Middle frontal gyrus (tissue), 1 donor: ENCODE measurements around the gene PADI4.

ENCODE experiments used
- DNase-seq: peaks from one replicate; pipeline ENCODE4 v3.0.0-alpha.2; 2015; ENCODE audit warnings: low spot score; ENCODE audit errors: extremely low spot score

PADI4 gene, protein sequence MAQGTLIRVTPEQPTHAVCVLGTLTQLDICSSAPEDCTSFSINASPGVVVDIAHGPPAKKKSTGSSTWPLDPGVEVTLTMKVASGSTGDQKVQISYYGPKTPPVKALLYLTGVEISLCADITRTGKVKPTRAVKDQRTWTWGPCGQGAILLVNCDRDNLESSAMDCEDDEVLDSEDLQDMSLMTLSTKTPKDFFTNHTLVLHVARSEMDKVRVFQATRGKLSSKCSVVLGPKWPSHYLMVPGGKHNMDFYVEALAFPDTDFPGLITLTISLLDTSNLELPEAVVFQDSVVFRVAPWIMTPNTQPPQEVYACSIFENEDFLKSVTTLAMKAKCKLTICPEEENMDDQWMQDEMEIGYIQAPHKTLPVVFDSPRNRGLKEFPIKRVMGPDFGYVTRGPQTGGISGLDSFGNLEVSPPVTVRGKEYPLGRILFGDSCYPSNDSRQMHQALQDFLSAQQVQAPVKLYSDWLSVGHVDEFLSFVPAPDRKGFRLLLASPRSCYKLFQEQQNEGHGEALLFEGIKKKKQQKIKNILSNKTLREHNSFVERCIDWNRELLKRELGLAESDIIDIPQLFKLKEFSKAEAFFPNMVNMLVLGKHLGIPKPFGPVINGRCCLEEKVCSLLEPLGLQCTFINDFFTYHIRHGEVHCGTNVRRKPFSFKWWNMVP

DNA sequence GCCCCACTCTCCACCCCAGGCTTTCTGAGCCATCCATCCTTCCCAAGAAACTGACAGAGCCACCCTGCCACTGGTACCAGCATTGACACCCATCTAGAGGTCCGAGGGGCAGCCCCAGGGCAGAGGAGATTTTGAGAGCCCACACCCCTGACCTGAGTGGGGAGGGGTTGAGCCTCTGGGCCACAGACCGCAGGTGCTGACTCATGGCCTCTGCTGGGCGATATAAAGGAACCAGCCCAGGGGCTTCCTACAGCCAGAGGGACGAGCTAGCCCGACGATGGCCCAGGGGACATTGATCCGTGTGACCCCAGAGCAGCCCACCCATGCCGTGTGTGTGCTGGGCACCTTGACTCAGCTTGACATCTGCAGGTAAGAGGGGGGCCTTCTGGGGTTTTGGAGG, at the start of gene PADI4:
Gene PADI4, plus strand, starts transcription at position 252 of the 400 bp plus-strand sequence. Its CDS starts 26 bp downstream, at position 278.
- DNase-seq = no peak

DNA sequence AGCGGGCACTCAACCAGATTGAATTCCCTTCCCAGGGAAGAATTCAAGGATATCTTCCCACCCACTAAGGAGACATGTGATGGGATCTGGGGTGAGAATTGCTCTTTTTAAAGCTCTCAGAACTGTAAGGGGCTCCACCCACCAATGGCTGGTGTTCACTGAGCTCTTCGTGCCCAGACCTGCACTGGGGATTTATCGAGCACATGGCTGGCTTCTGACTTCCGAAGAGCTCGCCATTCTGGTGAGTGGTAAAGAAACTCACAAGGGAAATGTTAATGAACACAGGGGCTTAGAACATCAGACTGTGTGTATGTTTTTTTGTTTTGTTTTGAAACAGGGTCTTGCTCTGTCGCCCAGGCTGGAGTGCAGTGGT, 49.3 kb upstream of the PADI4 start:
- no peak for DNase-seq

DNA sequence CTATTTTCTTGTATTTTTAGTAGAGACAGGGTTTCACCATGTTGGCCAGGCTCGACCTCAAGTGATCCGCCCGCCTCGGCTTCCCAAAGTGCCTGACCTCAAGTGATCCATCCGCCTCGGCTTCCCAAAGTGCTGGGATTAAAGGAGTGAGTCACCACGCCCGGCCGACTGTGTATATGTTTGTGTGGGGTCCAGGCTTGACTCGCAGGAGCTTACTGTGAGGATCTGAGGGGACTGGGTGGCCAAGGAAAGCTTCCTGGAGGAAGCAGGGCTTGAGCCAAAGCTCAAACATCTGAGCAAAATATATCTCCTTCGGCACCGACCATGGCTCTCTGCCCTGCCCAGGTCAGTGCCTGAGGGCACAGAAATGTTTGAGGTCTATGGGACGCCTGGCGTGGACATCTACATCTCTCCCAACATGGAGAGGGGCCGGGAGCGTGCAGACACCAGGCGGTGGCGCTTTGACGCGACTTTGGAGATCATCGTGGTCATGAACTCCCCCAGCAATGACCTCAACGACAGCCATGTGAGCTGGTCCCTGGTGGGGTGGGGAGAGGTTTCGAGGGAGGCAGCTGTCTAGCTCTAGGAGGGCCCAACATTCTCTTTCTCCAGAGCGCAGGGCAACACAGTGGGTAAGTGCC, 48.6 kb upstream of the PADI4 start:
- no peak for DNase-seq

DNA sequence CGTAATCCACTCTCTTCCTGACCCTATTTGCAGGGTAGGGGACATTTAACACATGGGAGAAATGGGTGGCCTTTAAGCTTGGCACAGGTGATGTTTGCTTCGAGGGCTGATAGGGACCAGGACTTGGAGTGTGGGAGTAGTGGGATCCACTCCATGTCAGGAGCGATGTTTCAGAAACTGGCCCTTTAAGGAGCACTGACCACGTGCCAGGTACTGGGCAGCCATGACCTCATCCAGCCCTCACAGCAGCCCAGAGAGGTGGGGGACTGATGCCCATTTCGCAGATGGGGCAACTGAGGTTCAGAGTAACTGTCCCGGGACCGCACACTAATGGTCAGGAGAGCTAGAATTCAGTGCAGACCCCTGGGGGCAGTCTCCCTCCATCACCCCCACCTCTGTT, 47.7 kb upstream of the PADI4 start:
- no peak for DNase-seq

DNA sequence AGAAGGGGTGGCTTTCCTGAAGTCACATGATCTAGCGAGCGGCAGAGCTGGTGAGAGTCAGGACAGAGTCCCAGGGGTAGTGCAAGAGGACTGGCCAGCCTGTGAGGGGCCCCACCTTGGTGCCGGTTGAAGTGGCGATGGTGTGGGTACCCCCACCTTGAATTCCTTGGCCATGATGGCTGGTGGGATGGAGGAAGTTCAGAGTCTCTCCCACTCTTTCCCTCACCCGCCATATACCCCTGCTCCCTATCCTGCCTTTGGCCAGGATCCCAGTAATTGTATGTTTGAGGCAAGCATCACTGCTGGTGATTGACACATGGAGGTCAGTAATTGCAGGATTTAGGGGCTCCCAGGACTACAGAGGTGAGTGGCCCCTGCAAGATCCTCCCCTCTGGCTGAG, 47.3 kb upstream of the PADI4 start:
- no peak for DNase-seq

DNA sequence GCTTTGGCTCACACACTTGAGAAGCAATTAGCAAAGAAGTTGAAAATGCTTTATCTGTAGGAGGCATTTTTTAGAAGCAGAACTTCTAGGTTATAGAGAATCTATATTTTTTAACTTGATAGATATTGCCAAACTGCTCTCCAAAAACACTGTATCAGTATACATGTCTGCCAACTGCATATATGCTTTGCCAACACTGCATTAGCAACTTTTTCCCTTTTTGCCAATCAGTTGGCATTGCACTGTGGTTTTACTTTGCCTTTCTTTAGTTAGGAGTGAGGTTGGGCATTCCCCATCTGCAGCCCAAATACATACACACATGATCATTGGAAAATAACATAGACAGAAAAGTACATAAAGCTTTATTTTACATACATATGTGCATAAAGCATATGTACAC, 44.1 kb upstream of the PADI4 start:
- no peak for DNase-seq

DNA sequence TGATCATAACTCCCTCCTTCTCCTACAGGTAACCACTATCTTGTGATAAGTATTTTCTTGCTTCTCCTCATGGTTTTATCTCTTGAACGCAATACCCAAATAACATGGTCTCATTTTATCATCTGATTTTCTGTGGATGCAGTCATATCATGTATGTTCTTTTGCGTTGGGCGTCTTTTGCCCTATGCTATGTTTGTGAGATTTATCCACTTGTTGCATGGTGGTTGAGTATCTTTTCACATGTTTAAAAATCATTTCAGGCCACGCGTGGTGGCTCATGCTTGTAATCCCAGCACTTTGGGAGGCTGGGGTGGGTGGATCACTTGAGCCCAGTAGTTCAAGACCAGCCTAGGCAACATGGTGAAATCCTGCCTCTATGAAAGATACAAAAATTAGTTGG, 43.5 kb upstream of the PADI4 start:
- no peak for DNase-seq

DNA sequence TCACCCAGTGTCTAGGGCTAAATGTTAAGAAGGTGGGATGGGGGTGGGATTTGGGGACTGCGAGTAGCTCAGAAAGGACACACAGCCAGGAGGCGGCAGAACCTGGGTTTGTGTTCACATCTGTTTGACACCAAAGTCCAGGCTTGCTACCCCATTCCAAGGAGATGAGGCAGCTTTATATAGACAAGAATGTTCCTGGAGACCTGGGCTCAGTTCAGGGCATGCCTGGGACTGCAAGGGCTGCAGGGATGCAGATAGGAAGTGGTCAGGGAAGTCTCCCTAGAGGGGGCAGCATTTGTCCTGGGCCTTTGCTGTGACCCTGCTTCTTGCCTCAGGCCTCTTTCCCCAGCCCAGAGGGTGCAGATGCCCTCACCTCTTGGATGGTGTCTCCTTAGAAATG, 42.8 kb upstream of the PADI4 start:
- no peak for DNase-seq

DNA sequence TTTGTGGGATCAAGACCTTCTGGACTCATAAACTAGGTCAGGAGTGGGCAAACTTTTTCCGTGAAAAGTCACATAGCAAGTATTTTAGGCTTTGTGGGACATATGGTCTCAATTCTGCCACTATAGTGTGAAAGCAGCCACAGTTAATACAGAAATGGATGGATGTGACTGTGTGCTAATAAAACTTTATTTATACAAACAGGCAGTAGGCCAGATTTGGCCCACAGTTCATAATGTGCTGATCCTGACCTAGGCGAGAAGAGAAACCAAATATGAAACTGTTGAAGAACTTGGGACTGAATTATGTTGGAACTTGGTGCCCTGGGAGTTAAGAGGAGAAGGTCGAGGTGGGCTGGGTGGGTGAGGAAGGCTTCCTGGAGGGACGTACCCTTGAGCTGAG, 42.0 kb upstream of the PADI4 start:
- DNase-seq = no peak

DNA sequence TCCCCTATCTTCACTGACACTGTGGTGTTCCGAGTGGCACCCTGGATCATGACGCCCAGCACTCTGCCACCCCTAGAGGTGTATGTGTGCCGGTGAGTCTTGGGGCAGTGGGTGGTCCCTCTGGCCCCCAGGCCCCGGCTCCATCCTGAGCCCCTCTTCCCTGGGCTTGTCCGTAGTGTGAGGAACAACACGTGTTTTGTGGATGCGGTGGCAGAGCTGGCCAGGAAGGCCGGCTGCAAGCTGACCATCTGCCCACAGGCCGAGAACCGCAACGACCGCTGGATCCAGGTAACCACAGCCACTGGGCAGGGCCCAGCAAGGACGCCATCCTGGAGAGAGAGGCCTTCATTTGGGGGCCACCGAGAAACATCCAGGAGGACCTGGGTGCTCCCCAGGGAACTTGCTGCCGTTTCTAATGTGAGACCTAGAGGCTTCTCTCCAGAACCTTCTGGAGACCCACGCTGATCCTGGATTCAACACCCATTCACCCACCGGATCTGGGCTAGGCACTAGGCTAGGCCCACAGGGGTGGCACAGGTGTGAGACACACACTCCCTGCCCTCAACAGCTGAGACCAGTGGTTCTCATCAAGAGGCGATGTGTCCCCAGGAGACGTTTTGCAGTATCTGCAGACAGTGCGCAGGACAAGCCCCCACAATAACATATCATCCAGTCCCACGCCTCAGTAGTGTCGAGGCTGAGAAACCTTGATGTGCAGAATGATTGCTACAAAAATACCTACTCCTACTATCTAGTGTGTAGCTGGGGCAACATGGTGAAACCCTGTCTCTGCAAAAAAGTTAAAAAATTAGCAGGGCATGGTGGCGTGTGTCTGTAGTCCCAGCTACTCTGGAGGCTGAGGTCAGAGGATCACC, 36.9 kb upstream of the PADI4 start:
- no peak for DNase-seq

DNA sequence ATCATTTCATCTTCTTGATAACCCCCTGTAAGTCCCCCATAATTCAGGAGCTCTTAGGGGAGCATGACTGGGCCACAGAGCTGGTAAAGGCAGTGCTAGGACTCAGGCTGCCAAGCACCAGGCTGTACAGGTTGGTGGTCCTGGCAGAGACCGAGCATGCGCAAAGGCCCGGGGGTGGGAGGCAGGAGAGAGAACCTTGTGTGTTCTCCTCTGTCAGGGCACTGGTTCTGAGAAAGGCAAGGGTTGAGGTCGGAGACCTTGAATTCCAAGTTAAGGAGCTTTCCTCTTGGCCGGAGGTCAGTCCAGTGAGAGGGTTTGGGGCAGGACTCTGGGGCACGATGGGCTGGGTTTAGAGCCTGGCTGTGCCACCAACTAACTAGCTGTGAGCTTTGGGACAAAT, 35.9 kb upstream of the PADI4 start:
- DNase-seq = no peak

DNA sequence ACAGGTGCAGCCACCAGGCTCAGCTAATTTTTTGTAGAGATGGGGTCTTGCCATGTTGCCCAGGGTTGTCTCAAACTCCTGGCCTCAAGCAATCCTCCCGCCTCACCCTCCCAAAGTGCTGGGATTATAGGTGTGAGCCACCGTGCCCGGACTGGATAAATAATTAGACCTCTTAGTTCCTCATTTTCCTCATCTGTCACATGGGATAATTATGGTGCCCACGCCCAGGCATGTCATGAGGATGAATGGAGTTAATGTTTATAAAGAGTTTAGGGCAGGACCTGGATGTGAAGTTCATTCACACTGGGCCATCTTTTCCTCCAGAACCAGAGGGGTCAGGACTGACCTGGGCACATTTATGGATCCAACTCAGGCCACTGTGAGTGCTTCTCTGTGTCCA, 35.4 kb upstream of the PADI4 start:
- no peak for DNase-seq

DNA sequence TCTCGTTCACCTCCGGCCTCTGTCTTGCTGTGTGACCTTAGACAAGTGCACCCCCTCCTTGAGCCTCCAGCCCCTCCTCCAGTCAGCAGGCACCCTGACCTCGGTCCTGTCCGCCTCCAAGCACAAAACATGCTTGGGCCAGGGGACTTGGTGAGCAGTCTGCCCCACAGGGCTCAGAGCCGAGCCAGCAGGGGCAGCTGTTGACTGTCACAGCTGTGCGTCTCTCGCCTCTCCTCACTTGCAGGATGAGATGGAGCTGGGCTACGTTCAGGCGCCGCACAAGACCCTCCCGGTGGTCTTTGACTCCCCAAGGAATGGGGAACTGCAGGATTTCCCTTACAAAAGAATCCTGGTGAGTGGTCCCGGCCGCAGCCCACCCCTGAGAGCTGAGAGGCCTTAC, 34.9 kb upstream of the PADI4 start:
- DNase-seq = no peak

DNA sequence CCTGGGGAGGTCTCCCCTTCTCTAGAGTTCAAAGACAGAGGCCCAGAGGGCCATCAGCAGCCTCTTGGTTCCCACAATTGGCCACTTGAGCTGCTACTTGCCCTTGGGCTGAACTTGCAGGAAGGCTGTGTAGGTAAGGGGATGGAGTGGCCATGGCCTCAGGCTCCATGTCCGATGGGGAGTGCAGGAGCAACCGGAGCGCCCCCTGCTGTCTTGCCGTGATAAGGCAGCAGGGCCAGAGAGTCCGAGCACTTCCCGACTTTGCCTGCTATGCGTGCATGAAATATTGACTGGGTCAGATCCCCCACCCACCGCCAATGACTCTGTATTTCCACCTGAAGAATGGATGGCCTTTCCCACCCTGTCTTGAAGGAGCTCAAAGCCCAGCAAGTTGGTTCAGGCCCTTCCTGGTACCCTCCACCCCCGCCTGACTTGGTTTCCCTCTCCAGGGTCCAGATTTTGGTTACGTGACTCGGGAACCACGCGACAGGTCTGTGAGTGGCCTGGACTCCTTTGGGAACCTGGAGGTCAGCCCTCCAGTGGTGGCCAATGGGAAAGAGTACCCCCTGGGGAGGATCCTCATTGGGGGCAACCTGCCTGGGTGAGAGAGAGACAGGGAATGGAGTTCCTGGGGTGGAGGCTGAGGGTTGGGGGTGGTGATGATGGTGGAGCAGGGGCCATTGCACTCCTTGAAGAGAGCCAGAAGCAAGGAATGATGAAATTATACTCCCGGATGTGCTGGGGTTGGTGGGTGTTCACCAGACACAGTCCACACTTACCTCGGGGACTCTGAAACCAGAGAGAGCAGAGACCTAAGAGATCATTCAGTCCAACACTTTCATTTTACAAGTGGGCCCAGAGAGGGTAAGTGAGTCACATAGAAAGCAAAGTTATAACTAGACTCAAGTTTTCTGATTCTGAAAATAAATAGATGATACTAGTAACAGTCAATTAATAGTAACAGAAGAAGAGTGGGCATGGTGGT, 33.5 kb upstream of the PADI4 start:
- DNase-seq = no peak

DNA sequence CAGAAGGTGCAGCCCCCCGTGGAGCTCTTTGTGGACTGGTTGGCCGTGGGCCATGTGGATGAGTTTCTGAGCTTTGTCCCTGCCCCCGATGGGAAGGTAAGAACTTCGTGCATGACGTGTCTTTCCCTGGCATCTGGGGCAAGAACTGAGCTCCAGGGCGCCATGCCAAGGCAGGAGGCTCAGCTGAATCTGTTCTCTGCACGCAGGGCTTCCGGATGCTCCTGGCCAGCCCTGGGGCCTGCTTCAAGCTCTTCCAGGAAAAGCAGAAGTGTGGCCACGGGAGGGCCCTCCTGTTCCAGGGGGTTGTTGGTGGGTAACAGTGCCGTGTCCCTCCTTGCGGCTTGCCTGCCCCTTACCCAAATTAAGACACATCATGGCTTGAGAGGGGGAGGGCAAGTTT, 31.4 kb upstream of the PADI4 start:
- DNase-seq = no peak

DNA sequence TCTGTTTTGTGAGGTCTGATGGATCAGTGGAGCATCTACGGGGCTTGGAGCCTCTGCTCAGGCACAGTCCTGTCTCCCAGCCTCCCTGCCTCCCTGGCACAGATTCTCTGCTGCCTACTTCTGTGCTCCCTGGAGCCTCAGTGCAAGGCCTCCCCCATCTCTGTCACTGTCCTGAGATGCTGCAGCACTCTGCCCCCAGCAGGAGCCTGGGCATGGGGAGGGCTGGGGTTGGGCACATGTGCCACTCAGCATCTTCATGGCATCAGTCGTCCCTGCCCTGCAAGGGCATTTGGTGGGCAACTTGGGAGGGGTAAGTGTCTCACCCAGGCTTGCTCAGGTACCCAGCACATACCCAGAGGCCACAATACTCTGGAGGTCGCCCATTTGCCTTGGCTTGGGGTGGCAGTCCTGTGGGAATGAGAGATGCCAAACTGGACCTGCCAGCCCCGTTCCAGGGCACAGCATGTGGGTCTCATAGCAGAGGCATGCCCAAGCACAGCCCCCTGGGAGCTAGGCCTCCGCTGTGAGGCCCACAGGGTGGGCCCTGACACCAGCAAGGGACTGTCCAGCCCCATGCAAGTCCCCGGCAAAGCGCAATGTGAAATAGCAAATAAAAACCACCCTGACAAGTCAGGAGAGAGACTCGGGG, 30.4 kb upstream of the PADI4 start:
- no peak for DNase-seq

DNA sequence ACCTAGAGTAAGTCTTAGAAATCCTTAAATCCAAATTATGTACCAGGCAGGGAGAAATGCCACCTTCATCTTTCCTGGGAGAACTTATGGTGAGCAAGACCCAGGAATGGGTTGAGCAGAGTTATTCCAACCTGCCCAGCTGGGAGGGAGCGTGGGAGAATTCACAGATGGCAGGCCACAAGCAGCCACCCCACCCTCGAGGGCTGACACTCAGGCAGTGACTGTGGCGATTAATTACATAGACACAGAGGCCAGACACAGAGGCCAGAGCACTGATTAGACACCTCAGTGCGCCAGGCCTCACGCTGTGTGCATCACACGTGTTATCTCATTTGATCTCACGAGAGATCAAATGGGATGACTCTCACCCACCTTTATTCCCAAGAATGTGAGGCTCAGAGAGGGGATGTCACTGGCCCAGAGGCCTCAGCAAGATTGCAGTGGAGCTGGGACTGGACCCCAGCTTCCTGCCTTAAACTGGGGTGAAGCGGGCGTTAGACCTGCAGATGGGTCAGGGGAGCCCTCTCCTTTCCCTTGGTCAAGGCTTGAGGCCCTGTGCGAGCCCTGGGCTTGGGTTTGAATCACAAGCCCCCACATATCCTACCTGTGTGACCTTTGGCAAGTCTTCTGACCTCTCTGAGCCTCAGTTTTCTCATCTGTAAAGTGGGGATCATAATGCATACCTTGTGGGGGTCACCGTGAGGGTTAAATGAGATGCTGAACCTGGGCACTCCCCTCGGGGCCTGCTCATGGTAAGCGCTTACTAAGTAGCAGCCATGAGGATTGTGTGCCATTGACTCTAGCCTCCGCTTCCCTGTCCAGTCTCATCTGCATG, 28.8 kb upstream of the PADI4 start:
- DNase-seq = no peak

DNA sequence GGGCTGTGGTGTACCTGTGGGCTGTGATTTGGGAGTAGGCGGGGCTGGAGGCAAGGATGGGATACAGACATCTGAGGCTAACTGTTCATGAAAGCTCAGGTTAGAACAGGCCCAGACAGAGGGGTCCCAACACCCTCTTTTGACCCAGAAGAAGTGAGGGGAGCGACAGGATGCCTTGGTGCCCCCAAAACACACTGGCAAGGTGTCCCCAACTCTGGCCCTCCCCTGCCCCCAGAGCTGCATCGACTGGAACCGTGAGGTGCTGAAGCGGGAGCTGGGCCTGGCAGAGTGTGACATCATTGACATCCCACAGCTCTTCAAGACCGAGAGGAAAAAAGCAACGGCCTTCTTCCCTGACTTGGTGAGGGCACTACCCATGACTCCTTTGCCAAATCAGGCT, 27.6 kb upstream of the PADI4 start:
- no peak for DNase-seq

DNA sequence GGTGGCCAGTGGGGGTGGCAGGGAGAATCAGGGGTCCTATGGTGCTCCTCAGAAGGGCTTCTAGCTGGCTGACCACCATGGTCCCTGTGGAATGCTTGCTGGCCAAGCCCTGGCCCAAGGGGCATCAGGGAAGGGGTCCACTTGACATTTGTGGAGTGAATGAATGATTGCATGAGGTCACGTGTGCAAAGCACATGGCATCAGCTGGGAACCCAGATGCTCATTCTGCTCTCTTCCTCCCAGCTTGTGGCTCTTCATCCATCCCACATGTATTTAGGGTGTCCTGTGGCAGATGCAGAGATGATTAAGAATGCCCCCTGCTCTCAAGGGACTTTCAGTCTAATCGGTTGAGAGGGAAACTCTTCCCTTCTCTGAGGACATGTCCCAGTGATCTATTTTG, 27.1 kb upstream of the PADI4 start:
- no peak for DNase-seq
